NCI-H2107 treated with DMSO at 0.1 percent for 48 hours (cell line): ENCODE data around the gene RCAN2.
A peak's percentile ranks its signal among the peaks of the same experiment; 100 is the strongest.

ENCODE experiments used
- DNase-seq: peaks from one replicate; lab custom pipeline; 2025; ENCODE audit not compliant: unreplicated experiment; lab: John Stamatoyannopoulos, UW

RCAN2 gene

GRCh38 chr6:46220352-46221221 is 270.7 kb downstream of the RCAN2 start:
- no peak for DNase-seq

- no peak for DNase-seq
Observed at GRCh38 chr6:46219661-46220060, 271.6 kb downstream of the RCAN2 start.

- DNase-seq = no peak
Observed at GRCh38 chr6:46218457-46218856, 272.8 kb downstream of the RCAN2 start.

- DNase-seq = no peak
Observed at GRCh38 chr6:46217671-46218131, 273.5 kb downstream of the RCAN2 start.

GRCh38 chr6:46216879-46217278 is 274.4 kb downstream of the RCAN2 start:
- no peak for DNase-seq

- no peak for DNase-seq
Observed at GRCh38 chr6:46215777-46216176, 275.5 kb downstream of the RCAN2 start.

GRCh38 chr6:46215213-46215612 is 276.0 kb downstream of the RCAN2 start:
- no peak for DNase-seq

GRCh38 chr6:46211917-46212316 is 279.3 kb downstream of the RCAN2 start:
- DNase-seq = no peak

GRCh38 chr6:46210294-46210693 is 281.0 kb downstream of the RCAN2 start:
- DNase-seq = no peak

GRCh38 chr6:46208303-46208702 is 282.9 kb downstream of the RCAN2 start:
- no peak for DNase-seq

GRCh38 chr6:46207174-46207573 is 284.1 kb downstream of the RCAN2 start:
- DNase-seq = peak; percentile 27

- no peak for DNase-seq
Observed at GRCh38 chr6:46204880-46205650, 286.2 kb downstream of the RCAN2 start.

- no peak for DNase-seq
Observed at GRCh38 chr6:46203391-46204177, 287.7 kb downstream of the RCAN2 start.

GRCh38 chr6:46201702-46202101 is 289.5 kb downstream of the RCAN2 start:
- DNase-seq = no peak

- no peak for DNase-seq
Observed at GRCh38 chr6:46199387-46199786, 291.9 kb downstream of the RCAN2 start.

- no peak for DNase-seq
Observed at GRCh38 chr6:46191961-46192360, 299.3 kb downstream of the RCAN2 start.

- DNase-seq = no peak
Observed at GRCh38 chr6:46190889-46191288, 300.4 kb downstream of the RCAN2 start.

- DNase-seq = no peak
Observed at GRCh38 chr6:46189726-46190125, 301.5 kb downstream of the RCAN2 start.

GRCh38 chr6:46186583-46186982 is 304.7 kb downstream of the RCAN2 start:
- no peak for DNase-seq

- no peak for DNase-seq
Observed at GRCh38 chr6:46184114-46184513, 307.1 kb downstream of the RCAN2 start.

GRCh38 chr6:46175976-46176375 is 315.3 kb downstream of the RCAN2 start:
- no peak for DNase-seq
